Loucy (cell line): ENCODE results near the gene SAP30.

Experiments used
- H2AFZ ChIP-seq: fragments of 200-600 bp; sonication (generic); 2 replicates; pipeline ENCODE4 v1.6.0; 2016; ENCODE audit warnings: antibody characterized with exemption, mild to moderate bottlenecking, low read length, moderate library complexity
- H3F3A ChIP-seq: fragments of 200-600 bp; 2 replicates; pipeline ENCODE4 v1.6.0; 2016; ENCODE audit warnings: antibody characterized with exemption, low read depth, mild to moderate bottlenecking
- H3K27me3 ChIP-seq: fragments of 200-600 bp; sonication (generic); 2 replicates; pipeline ENCODE4 v1.6.1; 2014; ENCODE audit warnings: low read length, mild to moderate bottlenecking; ENCODE audit not compliant: insufficient read depth, poor library complexity, severe bottlenecking
- H3K36me3 ChIP-seq: fragments of 200-600 bp; sonication (generic); 2 replicates; pipeline ENCODE4 v1.6.1; 2016; ENCODE audit warnings: low read length; ENCODE audit not compliant: insufficient read depth
- H3K4me1 ChIP-seq: fragments of 200-600 bp; sonication (generic); 2 replicates; pipeline ENCODE4 v1.5.1; 2014; ENCODE audit warnings: low read length, mild to moderate bottlenecking; ENCODE audit not compliant: insufficient read depth, poor library complexity, severe bottlenecking
- H3K4me2 ChIP-seq: fragments of 200-600 bp; sonication (generic); 2 replicates; pipeline ENCODE4 v1.6.0; 2014; ENCODE audit warnings: antibody characterized with exemption, low read length, low read depth, mild to moderate bottlenecking; ENCODE audit not compliant: poor library complexity, severe bottlenecking
- H3K4me3 ChIP-seq: fragments of 200-600 bp; sonication (generic); 2 replicates; pipeline ENCODE4 v1.5.1; 2014; ENCODE audit warnings: low read length, mild to moderate bottlenecking, mixed read lengths; ENCODE audit not compliant: poor library complexity, severe bottlenecking
- H3K79me2 ChIP-seq: fragments of 200-600 bp; sonication (generic); 2 replicates; pipeline ENCODE4 v1.6.1; 2014; ENCODE audit warnings: low read length; ENCODE audit not compliant: insufficient read depth
- H3K9ac ChIP-seq: fragments of 200-600 bp; sonication (generic); 2 replicates; pipeline ENCODE4 v1.6.0; 2014; ENCODE audit warnings: mild to moderate bottlenecking, low read depth, low read length, moderate library complexity; ENCODE audit not compliant: poor library complexity, severe bottlenecking
- H3K9me2 ChIP-seq: fragments of 200-600 bp; sonication (generic); replicated peaks from 2 replicates; pipeline ENCODE4 v1.6.1; 2016; ENCODE audit warnings: low read depth, low read length, mixed read lengths
- H3K9me3 ChIP-seq: fragments of 200-600 bp; sonication (generic); 2 replicates; pipeline ENCODE4 v1.6.1; 2014; ENCODE audit warnings: mild to moderate bottlenecking, antibody characterized with exemption, low read length, low read depth; ENCODE audit not compliant: insufficient read depth
- H4K20me1 ChIP-seq: fragments of 200-600 bp; sonication (generic); 2 replicates; pipeline ENCODE4 v1.6.0; 2014; ENCODE audit warnings: antibody characterized with exemption, low read length, mild to moderate bottlenecking; ENCODE audit not compliant: insufficient read depth, poor library complexity, severe bottlenecking
- CTCF ChIP-seq: fragments of 200-600 bp; sonication (generic); conservative IDR thresholded peaks from 2 replicates; pipeline ENCODE4 v1.5.1; 2014; ENCODE audit warnings: mild to moderate bottlenecking, antibody characterized with exemption, low read length
- EZH2phosphoT487 ChIP-seq: fragments of 200-600 bp; IDR thresholded peaks from 2 replicates; pipeline ENCODE4 v1.6.1; 2018; ENCODE audit warnings: antibody characterized with exemption, mild to moderate bottlenecking, moderate library complexity, borderline replicate concordance

The SAP30 gene

DNA sequence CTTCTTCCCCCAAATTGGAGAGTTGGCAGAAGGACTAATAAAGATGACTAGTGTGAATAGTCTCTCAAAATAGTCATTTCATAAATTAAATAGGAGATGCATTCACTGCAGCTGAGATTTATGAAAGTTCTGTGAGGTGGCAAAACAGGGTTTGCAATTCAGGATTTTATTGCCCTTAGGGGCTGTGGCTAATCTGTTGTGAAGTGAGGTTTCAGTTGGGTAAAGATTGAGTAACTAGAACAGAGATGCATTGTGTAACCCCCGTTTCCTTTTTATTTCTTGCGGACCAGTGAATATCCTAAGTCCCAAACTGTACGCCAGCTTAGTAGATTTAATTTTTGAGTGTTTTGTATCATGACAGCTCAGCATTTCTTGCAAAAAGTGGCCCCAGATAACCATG lies 44.3 kb downstream of the SAP30 start:
- Histone ChIP-seq H3K79me2 (no peaks in the 10 kb centered on the region), H2AFZ (no peak overlapping the region), H3K36me3 (no peaks in the 10 kb centered on the region), H3K9me3 (no peaks in the 10 kb centered on the region), H3K4me1 (no peaks in the 10 kb centered on the region), H4K20me1 (no peaks in the 10 kb centered on the region), H3K9me2 (no peaks in the 10 kb centered on the region), H3K9ac (no peak overlapping the region), H3K4me3 (no peak overlapping the region), H3K4me2 (no peak overlapping the region), H3F3A (no peaks in the 10 kb centered on the region), H3K27me3 (no peaks in the 10 kb centered on the region)
- TF ChIP-seq CTCF (no peak), EZH2phosphoT487 (no peak)

DNA sequence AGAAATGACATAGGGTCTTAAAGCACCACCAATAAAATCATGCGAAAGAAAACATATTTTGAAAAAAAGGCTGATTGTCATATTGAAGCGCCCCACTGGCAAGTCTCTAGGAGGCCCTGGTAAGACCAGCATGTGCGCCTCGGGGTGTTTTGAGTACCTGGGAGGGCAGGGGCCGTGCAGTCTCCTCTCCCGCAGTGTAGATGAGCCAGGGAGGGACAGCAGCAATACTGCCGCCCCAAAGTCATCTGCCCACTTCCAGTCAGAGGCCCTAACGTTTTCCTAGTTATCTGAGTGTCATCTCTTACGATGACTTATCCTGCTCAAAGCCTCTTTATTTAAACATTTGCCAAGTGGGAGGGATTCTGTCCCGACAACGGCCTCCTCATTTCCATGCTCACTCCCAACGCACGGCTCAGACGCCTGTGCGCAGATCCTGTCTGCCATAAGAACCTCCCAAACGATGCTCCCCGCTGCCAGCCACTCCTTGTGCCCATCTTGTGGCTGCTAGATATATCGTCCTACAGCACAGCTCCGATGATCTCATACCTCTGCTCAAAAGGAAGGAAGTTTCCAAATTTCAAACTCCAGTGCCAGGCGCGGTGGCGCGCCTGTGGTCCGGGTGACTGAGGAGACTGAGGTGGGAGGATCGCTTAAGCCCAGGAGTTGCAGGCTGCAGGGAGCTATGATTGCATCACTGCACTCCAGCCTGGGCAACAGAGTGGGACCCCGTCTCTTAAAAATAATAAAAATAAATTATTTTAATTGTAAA lies 45.3 kb downstream of the SAP30 start:
- no peaks in the 10 kb centered on the region for H3K9me2 ChIP-seq
- no peak overlapping the region for H3K4me2 ChIP-seq
- H2AFZ ChIP-seq, result no peak overlapping the region
- no peaks in the 10 kb centered on the region for H3K27me3 ChIP-seq
- no peaks in the 10 kb centered on the region for H3K36me3 ChIP-seq
- no peak overlapping the region for H3K4me3 ChIP-seq
- H3K4me1 ChIP-seq, result no peaks in the 10 kb centered on the region
- H4K20me1 ChIP-seq, result no peaks in the 10 kb centered on the region
- H3K9ac ChIP-seq, result no peak overlapping the region
- TF ChIP-seq CTCF (no peak), EZH2phosphoT487 (no peak)
- no peaks in the 10 kb centered on the region for H3K9me3 ChIP-seq
- no peaks in the 10 kb centered on the region for H3F3A ChIP-seq
- no peaks in the 10 kb centered on the region for H3K79me2 ChIP-seq

- Histone ChIP-seq H3K27me3 (no peaks in the 10 kb centered on the region), H2AFZ (no peak overlapping the region), H3K79me2 (no peaks in the 10 kb centered on the region), H3K9ac (no peak overlapping the region), H3K4me2 (no peak overlapping the region), H3F3A (no peaks in the 10 kb centered on the region), H4K20me1 (no peaks in the 10 kb centered on the region), H3K4me3 (no peak overlapping the region), H3K9me2 (no peaks in the 10 kb centered on the region), H3K36me3 (no peaks in the 10 kb centered on the region), H3K4me1 (no peaks in the 10 kb centered on the region), H3K9me3 (no peaks in the 10 kb centered on the region)
- TF ChIP-seq EZH2phosphoT487 (no peak), CTCF (no peak)
These were observed 47.1 kb downstream of the SAP30 start for GRCh38 chr4:173417833-173418232.
